DMS53 (cell line): ENCODE results near the gene NEU3.

ENCODE experiments used
- DNase-seq: peaks from one replicate; lab custom pipeline; 2025; lab: John Stamatoyannopoulos, UW

NEU3 gene

DNA sequence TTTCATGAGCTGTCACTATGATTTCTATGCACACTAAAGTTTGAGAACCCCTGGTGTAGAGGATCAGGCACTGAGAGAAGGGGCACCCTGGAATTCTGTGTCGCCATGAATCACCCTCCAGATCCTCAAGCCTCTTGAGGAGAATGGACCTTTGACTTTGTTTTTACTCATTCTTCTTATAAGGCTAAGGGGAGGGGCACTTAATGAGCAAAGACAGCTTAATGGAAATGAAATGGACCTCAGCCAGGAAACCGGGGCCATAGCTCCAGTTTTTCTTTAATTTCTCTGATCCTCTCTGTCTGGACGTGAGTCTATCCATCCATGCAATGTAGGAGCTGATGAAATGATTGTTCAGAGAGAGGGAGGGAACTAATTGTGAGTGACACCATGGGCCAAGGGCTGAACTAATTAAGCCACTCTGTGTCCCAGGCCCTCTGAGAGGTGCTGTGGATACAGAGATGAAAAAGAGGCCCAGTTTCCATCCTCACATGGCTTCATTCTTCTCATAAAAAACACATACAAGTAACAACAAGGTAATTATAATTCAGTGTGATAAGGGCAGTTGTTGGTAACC lies 75.1 kb downstream of the NEU3 start:
- no peak for DNase-seq

DNA sequence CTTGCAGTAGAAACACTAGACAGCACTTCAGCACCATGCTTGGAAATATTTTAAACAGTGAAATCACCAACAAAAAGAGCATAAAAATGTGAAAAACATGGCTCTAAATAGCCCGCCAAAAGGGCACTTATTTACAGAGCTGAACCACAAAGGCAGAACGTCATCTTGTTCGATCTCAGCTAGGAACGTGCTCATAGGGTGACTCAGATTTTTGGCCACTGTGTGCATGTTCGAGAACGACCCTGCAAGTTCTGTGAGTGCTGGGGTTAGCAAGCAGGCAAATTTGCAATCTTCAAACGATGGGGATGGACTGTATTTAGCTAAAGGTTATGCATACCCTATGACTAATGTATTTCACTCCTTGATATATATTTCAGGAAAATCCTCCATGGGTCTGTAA lies 77.3 kb downstream of the NEU3 start:
- no peak for DNase-seq
